ENCODE data around the gene DACT3.
A peak's percentile ranks its signal among the peaks of the same experiment; 100 is the strongest.

- TF ChIP-seq CTCF (IDR thresholded peaks at IDR 0.05) (no peak), POLR2AphosphoS5 (IDR thresholded peaks at IDR 0.05; ENCODE audit: low read depth, low read length) (no peak), SIN3A (IDR thresholded peaks at IDR 0.05; ENCODE audit: borderline replicate concordance, insufficient read depth, low read depth, low read length) (0 out of 2 replicates have a peak, but pooled peaks have one; percentile 17), REST (IDR thresholded peaks at IDR 0.05; ENCODE audit: insufficient read depth in 1 of 2, low read depth in 2 of 2, low read length in 1 of 2) (no peak)
Observed at GRCh38 chr19:46610413-46610775, 50.6 kb downstream of the DACT3 start.
